ENCODE measurements around the gene SPINK7.

SPINK7 gene

GRCh38 chr5:148343603-148344487 lies 31.6 kb downstream of the SPINK7 start:
- no peak for DNase-seq (ENCODE audit: low spot score)

- DNase-seq (ENCODE audit: low spot score), result no peak
These were observed 35.5 kb downstream of the SPINK7 start for GRCh38 chr5:148347706-148348105.

- no peak for DNase-seq (ENCODE audit: low spot score)
These were observed 40.5 kb downstream of the SPINK7 start for GRCh38 chr5:148352696-148353095.

GRCh38 chr5:148353634-148354033 lies 41.4 kb downstream of the SPINK7 start:
- no peak for DNase-seq (ENCODE audit: low spot score)

- DNase-seq (ENCODE audit: low spot score), result no peak
These were observed 52.1 kb downstream of the SPINK7 start for GRCh38 chr5:148364343-148364742.

Measured in left forelimb (tissue), 1 donor.